HG03135 (cell line): ENCODE measurements around the gene GNG11.
A peak's percentile ranks its signal among the peaks of the same experiment; 100 is the strongest.

Source experiments
- ATAC-seq: cut with Tn5 transposase; IDR thresholded peaks from one replicate; pipeline ENCODE4 v1.9.1; 2021; ENCODE audit warnings: mild to moderate bottlenecking, moderate library complexity; ENCODE audit not compliant: unreplicated experiment

Gene GNG11

DNA sequence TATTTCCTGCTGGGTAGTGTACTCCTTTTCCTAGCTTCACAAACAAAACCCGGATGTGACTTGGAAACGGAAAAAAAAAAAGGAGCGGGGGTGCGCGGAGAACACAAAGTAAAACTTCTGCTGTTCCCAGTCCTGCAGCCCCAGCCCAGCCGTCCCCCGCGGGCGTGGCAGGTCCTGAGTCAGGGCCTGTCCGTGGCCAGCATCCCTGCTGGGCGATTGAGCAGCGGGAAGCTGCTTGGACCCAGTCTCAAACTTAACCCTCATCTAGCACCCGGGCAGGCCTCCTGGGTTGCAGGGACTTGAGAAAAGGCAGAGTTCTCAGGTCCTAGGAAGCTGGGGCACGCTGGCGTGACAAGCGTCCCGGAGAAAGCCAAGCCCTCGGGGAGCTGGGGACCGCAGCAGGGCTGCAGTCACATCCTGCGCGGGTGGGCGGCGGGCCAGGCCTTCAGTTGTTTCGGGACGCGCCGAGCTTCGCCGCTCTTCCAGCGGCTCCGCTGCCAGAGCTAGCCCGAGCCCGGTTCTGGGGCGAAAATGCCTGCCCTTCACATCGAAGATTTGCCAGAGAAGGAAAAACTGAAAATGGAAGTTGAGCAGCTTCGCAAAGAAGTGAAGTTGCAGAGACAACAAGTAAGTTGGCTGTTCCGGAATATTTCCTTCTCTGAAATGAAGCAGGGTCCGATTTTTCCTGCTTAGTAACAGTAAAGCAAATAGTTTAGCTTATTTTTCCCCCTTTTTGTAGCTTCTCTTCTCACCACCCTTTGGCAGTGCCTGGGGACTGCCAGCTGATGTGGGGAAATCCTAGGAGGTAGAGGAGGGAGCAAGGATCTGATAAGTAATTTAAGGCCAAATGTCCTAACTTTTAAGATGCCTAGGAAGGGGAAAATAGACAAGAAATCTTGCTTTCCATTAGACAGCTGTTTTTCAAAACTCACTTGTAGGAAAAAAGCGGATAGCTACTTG is at the start of gene GNG11:
Gene GNG11, plus strand, starts transcription at position 129 of the 960 bp plus-strand sequence. Its CDS starts 403 bp downstream, at position 532.
- ATAC-seq: peak; percentile 86

- ATAC-seq: no peak
These were observed 47.4 kb upstream of the GNG11 start for GRCh38 chr7:93873998-93874574.

DNA sequence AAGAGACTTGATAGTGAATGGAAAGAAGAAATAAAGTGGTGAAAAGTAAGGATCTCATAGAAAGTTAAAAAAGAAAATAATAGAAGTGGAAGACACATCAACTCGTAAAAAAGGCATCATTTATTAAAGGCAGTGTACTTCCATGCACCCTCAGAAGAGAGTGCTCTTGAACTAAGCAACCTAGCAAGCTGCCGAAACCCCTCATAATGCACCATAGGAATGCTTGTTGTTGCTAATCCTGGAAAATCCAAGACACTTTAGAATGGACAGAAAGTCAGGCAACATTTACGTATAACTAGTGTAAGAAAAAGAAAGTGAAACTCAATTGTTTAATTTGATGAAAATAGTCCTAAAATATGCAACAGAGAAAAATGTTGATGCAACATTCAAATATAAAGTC is 43.8 kb upstream of the GNG11 start:
- no peak for ATAC-seq

DNA sequence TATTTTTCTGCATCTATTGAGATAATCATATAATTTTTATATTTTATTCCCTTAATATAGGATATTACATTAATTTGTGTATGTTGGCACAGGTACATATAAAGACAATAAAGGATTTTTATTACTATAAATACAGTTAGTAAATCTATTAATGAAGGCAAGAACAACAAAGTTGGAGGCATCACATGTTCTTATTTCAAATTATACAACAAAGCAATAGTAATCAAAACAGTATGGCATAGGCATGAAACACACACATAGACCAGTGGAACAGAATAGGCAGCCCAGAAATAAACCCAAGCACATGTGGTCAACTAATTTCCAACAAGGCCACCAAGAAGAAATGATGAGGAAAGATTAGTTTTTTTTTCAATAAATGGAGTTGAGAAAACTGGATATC is 42.2 kb upstream of the GNG11 start:
- no peak for ATAC-seq

DNA sequence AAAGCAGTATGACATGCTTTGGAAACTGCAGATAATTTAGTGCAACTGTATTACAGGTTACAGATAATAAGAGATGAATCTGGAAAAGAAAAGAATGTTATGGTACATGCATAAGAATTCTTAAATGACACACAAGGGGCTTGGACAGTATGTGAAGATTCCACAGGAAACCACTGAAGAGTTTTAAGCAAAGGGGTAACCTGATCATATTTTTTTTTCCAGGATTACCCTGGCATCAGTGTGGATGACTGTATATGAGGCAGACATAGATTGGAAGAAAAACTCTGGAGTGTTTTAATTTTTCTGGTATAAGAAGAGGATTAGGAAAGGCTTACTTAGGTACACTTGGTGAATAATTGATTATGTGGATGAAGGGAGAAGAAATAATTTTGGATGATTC is 39.1 kb upstream of the GNG11 start:
- ATAC-seq: no peak

DNA sequence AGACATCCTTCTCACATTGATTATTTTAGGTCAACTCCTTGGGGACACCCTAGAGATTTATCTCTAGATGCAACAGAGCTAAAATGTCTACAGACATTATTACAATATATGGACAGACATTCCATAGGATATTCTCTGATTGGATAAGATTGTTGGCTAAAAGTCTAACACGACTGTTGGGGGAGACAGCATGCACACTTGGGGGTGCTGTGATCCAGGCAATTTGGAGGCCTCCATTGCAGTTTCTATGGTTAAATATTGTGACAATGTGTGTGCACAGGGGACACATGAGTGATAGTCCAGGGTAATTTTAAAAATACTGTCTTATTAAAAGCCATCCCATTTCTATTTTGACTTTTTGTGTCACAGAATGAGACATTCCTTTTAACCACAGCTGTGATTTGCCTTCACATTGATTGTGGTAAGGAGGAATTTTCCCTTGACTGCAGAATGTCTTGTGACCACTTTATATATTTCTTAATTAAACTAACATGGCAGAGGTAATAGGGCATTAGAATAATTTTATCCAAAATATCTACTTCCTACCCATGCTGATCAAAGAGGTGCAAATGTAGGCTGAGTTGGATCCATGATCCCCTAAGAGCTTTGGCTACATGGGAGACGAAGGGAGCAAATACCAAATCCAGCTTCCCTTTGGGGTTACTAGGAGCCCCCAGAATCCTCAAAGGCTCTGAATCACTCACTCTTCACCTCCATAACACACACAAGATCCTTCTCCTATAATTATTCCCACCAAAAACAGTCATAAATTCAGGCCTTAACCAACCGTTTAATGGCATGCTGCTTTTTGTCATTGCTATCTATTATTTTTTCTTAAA is 38.2 kb upstream of the GNG11 start:
- no peak for ATAC-seq

DNA sequence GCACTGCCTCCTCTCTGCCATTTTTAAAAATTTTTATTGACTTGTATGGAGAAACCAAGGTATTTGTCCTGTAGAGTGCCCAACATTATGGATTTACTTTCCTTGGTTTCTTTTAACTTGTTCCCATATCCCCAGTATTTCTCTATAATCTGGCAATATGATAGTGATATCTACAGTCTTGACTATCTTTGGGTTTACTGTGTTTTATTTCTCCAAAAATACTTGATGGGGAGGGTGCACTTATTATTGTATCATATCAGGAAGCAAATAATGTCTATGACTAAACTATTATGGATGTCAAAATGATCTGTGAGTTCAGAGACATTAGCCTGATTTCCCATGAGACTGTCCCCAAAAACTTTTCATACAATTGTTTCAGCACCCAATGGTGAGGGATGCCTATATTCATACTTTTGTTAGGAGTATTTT is 37.6 kb upstream of the GNG11 start:
- ATAC-seq: no peak

DNA sequence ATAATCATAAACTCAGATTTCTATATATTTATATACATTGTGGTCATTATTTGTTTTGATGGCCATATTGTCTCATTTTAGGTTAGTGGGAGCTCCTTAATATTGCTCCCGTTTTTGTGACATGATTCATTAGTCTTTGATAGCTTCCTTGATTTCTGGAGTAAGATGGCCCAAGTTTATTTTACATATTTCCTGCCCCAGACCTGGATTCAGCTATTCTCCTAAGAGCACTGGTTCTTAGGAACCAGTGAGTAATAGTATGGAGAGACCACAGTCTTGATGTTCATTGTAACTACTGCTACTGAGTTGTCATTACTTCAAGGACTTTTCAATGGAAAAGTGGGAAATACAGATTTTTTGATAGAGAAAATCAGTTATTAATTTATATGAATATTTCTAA is 37.0 kb upstream of the GNG11 start:
- ATAC-seq: no peak

GRCh38 chr7:93889261-93889660 is 32.3 kb upstream of the GNG11 start:
- ATAC-seq: no peak

DNA sequence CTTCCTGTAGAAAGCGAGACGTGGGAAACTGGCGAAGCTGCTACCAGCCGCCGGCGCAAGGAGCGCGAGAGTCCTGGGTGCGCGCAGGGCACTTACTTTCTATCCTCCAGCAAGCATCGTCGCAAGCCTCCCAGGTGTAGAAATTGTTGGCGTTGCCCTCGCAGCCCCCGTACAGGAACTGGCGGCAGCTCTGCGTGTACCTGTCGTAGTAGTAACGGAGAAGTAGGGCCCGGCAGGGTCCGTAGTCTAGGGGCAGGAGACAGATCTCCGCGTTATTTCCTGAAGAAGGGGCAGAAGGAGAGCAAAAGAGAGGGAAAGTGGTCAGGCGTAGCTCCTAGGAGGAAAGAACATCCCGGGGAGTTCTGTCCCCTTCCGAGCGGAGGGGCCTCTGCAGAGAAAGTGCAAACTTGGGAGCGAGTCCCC is 31.5 kb upstream of the GNG11 start:
- peak; percentile 61 for ATAC-seq

GRCh38 chr7:93890464-93891068 is 31.0 kb upstream of the GNG11 start, which contains the start of gene TFPI2:
TSS of gene TFPI2 (minus strand) at chr7:93890753. CDS start at chr7:93890678, 75 bp downstream.
- peak; percentile 53 for ATAC-seq

DNA sequence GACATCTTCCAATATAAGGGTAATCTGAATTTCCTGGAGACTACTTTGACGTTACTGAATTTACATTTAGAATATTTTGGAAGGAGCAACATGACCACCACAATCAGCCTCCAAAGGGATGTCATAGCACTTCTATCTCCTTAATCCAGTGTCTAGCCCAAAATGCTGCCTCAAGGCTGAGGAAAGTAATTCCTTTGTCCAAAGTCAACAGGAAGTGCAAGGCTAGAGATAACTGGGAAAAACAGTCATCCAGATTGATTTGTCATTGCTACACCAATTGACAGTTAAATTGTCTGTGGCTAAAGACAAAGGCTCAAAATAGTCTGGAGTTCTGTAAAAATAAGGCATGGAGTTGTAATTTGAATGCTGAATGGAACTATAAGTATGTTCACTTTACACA is 27.1 kb upstream of the GNG11 start:
- no peak for ATAC-seq

DNA sequence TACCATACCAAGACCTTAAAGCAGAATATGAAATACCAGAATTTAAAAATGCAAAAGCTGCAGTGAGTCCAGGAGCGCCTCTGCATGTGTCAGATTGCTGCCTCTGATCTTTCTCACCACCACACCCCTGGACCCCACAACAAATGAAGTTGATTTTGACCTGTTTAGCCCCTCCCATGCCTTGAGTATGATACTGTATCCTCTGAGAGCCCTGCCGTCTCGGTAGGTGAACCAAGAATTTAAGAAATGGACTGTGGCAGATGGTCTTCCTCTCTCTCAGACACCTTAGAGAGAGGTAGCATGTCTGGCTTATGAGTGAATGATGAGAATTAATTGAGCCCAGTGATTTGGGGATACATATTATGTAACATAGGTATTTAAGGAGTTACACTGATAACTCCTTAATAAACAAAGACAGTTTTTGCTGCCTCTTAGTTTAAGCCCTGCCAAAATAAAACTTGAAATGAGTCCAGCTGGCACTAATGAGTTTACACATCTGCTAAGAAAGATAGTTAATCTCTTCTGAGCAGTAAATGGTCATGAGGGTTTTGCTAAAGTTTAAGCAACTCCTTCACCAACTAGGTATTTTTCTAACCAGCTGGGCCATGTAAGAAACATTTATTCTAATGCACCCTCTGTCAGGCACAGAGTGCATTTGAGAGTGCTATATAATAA is 26.4 kb upstream of the GNG11 start:
- ATAC-seq: no peak

DNA sequence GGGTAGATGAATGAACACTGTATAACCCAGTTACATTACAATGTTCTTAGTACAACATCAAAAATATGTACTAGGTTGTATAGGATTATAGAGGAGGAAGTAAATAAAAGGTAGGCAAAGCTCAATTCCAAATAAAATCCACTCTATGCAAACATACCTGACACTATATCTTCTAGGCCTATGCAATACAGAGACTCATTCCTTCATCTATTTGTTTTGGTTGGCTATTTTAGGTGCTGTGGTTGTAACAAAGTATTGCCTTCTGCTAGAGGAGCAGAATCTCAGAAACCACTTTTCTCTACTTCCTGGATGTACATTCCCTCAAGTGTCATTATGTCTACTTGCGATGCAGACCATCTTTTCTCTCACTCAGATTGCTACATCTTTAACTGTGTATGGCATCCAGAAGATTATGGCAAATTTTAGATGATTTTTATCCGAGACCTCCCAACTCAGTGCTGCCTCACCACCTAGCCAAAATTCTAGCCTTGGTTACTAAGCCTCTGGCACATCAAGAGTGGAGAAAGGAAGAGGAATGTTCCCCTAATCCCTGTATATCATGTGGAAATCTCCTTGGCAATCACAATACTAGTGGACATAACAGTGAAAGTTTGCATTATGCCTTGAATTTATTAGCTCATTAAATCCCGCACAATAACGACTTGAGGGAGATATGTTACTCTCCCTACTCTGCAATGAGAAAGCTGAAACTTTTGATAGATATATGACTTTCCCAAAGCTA is 25.5 kb upstream of the GNG11 start:
- ATAC-seq: no peak

- no peak for ATAC-seq
These were observed 23.9 kb upstream of the GNG11 start for GRCh38 chr7:93897680-93898079.

DNA sequence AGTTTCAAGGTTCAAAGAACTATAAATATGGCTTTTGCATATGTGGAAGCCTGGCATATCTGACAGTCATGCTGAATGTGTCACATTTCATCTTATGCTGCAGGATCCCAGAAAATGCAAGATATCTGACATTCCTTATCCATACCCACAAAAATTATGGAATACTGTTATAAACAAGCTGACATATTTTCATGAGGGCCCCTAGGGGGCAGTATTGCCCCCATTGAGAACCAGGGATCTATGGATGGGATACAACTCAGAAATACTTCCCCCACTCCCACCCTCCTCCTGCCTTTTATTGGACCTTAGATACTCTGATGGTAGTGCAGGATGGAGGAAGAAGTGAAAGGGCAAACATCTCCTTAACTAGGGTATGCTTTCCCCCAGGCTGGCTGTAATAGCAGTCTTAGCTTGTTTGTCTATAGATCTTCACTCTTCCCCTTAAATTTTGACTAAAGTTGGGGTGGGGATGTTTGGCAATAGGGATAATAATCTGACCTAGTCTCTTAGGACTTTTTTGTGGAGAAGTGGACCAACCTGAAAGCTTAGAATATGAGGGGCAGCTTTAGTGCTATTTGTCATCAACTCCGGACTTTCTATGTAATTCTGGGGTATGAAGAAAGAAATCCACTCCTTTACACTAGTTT is 18.6 kb upstream of the GNG11 start:
- no peak for ATAC-seq

GRCh38 chr7:93906267-93906666 is 15.3 kb upstream of the GNG11 start, which contains the start of gene GNGT1:
TSS of gene GNGT1 (plus strand) at chr7:93906567. CDS start at chr7:93906747, 180 bp downstream.
- ATAC-seq: no peak

GRCh38 chr7:93910076-93910994 is 11.2 kb upstream of the GNG11 start:
- ATAC-seq: no peak
